Measurements from ENCODE around the gene TMEM19. TPM values are rescaled to one million over a fixed set of nuclear protein-coding genes. Genes with fewer than 3 reads are reported as not detected.

TMEM19 gene
- total RNA-seq (2014; rRNA removed; shearing (Covaris generic); ENCODE audit: low replicate concordance), result 38.4 and 78.5 TPM in 2 replicates

DNA sequence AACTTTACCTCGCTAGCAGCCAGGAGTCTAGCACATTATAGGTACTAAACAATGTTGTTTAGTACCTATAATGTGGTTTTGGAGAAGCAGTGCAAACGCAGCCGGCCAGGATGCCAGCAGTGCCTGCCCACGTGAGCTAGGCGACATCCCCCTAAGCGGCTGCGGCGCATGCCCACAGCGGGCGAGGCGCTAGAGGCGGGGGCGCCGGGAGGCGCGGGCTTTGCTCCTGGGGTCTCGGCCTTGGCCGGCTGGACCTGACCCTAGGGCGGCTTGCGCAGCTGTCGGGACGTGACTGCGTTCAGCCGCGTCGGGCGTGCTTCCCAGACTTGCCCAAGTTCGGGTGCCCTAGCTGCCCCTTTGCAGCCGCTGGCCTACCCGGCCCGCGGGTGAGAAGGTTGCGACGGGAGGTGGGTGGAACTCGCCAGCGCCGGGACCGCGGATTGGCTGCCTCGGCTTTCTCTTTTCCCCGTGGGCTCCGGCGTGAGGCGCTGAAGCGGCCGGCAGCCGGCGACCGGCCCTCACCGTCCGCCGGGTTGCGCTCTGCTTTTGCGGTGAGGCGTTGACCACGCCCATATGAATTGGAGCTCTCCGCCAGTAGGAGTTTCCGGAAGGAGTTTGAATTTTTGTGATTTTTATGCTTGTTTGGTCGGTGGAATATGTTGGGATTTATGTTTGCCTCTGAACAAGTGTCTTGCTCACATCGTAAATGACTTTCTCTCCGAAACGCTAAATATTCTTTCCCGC is at the start of gene TMEM19:
TMEM19 (plus strand) TSS at position 169 of the 744 bp plus-strand sequence. CDS start 599 bp downstream, outside the sequence.
- DNase-seq (ENCODE audit: low read depth), result peak; percentile 97
- in situ Hi-C loops (cut with HindIII; ENCODE audit: low pct_unique_long_range_greater_than_20kb, low sequenced_read_pairs), result no loop called here

DNA sequence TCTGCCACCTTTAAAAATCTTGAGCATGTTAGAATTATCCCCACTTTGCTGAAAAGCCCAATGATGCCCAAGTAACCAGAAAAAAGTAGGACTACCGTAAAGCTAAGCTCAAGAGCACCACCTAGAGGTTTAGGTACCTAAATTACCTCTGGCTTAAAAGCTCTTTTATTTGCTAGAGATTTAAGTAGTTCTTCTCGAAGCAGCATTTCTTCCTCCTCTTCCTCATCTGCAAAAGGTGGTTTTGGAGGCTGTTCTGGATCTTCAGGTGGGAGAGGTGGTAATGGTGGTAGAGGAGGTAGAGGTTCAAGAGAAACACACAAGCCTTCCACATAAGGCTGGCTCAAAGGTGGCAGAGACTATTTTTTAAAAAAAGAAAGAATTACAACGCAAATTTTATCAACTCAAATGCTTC is 49.2 kb upstream of the TMEM19 start:
- DNase-seq (ENCODE audit: low read depth), result peak; percentile 55
- in situ Hi-C loops (cut with HindIII; ENCODE audit: low pct_unique_long_range_greater_than_20kb, low sequenced_read_pairs), result no loop called here

DNA sequence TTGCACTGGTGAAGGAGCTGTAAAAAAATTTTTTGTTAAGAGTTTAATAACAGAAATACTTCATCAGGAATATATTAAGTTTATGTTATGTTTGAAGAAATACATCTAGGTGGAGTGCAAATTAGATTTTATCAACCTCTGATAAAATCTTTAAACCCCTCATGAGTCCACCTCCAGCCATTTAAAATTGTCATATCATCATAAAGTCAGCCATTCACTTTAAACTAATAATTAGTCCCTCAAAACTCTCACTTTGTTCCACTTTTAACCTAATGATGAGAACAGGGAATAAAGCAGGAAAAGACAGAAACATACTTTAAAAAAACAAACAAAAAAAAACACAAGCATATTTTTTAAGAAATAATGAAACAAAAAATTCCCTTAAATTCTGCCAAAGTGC is 47.4 kb upstream of the TMEM19 start:
- no peak for DNase-seq (ENCODE audit: low read depth)
- in situ Hi-C loops (cut with HindIII; ENCODE audit: low pct_unique_long_range_greater_than_20kb, low sequenced_read_pairs), result no loop called here

DNA sequence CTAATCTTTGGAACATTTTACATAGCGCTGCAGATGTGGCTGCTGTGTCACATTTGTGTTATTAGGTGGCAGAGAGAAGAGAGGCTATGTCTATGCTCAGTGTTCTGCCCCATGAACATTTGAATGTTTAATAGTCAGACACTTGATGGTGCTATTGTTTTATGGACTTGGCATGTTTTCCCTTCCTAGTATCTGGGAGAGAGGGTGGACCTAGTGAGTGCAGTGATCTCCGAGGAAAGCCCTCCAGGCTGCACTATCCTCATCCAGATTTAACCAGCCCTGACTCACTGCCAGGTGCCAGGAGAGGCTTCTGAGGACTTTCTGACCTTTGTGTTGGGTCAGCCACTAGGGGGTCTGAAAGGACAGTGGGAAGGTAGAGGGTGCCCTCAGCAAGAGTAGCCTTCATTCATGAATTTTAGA is 46.5 kb upstream of the TMEM19 start:
- DNase-seq (ENCODE audit: low read depth), result peak; percentile 19
- in situ Hi-C loops (cut with HindIII; ENCODE audit: low pct_unique_long_range_greater_than_20kb, low sequenced_read_pairs), result no loop called here

DNA sequence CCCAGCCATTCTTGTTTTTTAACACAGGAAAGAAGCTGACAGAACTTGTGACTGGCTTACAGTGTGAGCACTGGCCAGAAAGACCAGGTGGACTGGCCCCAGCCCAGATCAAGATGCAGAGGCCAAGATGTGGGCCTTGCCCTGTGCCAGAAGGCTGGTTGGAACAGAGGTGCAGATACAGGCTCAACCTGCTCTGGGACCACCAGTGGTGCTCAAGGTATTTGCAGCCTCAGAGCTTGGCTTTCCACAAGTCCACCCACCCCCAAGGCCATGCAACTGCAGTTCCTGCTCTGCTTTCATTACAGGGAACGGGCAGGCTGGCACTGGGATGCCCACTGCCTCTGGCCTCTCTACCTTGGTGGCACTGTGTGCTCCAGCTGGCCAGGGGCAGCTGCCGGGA is 45.6 kb upstream of the TMEM19 start:
- in situ Hi-C loops (cut with HindIII; ENCODE audit: low pct_unique_long_range_greater_than_20kb, low sequenced_read_pairs), result no loop called here
- no peak for DNase-seq (ENCODE audit: low read depth)

DNA sequence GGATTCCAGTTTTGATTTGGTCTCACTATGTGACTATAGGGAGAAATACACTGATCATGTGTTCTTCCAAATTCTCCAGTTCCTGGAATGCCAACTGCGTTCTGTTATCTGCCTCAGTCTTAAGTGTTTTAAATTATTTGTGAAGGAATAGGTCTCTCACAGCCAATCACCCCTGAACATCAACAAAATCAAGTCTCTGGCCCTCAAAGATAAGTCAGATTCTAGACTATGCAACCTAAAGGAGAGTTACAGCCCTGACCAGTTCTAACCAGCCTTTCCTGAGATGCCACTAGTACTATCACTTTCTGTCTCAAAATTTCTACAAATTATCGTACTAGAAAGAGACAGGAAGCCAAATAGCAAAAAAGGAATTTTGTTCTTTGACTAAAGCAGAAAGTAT is 44.5 kb upstream of the TMEM19 start:
- in situ Hi-C loops (cut with HindIII; ENCODE audit: low pct_unique_long_range_greater_than_20kb, low sequenced_read_pairs), result no loop called here
- DNase-seq (ENCODE audit: low read depth), result no peak

DNA sequence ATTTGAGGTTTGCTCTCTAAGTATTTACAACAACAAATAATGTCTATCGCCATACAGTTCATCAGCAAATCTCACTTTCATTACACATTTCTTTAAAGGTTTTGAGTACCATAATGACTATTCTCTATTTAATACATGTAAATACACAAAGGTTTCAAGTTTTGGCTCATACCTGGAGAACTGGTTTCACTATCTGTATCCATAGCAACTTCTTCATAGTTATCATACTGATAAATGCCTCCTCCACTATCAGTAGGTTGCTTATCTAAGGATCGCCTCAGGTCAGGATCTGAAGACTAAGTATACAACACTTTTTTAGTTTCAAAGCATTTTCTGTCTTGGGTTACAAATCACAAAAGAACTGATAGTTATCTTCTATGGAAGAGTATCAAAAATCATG is 43.6 kb upstream of the TMEM19 start:
- in situ Hi-C loops (cut with HindIII; ENCODE audit: low pct_unique_long_range_greater_than_20kb, low sequenced_read_pairs), result no loop called here
- no peak for DNase-seq (ENCODE audit: low read depth)

DNA sequence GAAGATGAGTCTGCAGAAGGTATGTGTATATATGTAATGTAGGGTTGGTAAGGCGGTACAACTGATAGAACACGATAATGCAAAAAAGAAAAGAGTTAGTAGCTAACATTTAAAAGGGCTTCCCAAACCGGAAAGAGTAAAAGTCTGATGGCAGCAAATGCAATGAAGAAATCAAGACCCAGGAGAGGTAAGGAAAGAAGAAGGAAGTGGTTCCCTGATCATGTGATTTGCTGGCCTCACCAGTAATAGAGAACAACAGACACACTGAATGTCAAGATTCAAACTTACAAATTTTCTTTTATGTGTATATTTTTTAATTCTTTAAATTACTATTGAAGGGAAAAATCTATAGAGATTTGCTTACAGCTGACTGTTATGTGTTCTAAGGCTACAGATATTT is 40.6 kb upstream of the TMEM19 start:
- DNase-seq (ENCODE audit: low read depth), result no peak
- in situ Hi-C loops (cut with HindIII; ENCODE audit: low pct_unique_long_range_greater_than_20kb, low sequenced_read_pairs), result no loop called here

DNA sequence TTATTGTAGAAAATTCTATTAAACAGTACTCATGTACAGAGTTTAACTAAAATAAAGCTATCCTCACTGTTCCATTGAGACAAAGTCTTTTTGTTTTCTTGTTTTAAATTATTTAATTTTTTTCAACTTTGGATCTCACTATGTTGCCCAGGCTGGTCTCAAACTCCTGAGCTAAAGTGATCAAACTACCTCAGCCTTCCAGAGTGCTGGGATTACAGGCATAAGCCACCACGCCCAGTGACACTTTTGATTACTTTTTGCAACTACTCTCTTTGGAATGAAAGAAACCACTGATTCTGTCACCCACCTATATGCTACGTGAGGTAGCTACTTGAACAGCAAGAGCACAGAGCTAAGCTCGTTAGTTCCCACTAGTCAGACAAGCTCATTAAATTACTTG is 39.4 kb upstream of the TMEM19 start:
- no peak for DNase-seq (ENCODE audit: low read depth)
- in situ Hi-C loops (cut with HindIII; ENCODE audit: low pct_unique_long_range_greater_than_20kb, low sequenced_read_pairs), result no loop called here

DNA sequence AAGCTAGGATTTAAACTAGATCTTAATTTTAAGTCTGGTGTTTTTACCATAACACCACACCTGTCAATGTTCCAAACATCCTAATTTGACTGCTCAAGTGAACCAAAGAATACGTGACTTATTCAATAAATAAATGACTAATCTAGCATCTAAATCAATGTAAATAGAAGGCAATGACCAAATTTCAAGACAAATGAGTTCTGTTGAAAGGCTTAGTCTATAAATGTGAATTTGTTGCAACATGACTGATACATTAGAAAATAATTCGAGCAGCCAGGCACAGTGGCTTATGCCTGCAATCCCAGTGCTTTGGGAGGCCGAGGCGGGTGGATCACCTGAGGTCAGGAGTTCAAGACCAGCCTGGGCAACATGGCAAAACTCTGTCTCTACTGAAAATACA is 37.3 kb upstream of the TMEM19 start:
- DNase-seq (ENCODE audit: low read depth), result no peak
- in situ Hi-C loops (cut with HindIII; ENCODE audit: low pct_unique_long_range_greater_than_20kb, low sequenced_read_pairs), result no loop called here

DNA sequence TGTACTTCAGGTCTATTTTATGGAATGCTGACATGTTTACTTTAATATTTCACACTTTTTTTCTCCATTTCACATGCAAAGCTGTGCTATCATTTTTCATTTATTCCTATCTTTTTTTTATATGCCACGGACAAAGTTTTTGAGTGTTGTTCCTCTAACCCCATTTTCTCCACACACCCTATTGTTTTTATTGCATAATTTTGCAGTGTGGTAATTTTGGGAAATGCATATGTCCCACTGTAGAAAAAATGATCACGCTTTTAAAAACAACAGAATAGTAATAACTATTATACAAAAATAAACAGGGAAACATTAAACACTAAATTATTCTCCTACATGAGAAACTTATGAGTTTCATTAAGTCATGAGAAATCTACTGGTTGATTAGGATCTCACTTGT is 36.5 kb upstream of the TMEM19 start:
- DNase-seq (ENCODE audit: low read depth), result no peak
- in situ Hi-C loops (cut with HindIII; ENCODE audit: low pct_unique_long_range_greater_than_20kb, low sequenced_read_pairs), result no loop called here

DNA sequence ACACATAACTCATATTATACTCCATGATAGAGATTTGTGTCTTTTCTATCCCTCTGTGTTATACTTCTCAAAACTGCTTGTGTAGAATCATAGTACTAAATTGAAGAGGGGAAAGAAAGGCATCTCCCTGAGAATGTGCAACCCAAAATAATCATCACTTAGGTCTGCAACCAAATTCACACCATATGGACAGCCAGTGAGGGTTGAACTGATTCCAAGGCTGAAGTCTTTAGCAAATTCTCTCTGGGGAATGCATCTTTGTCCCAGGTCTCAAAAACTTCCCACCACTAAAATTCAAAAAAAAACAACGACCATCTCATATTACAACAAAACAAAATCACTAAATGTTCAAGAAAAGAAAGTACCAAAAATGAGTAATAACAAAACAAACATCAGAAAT is 33.2 kb upstream of the TMEM19 start:
- in situ Hi-C loops (cut with HindIII; ENCODE audit: low pct_unique_long_range_greater_than_20kb, low sequenced_read_pairs), result no loop called here

DNA sequence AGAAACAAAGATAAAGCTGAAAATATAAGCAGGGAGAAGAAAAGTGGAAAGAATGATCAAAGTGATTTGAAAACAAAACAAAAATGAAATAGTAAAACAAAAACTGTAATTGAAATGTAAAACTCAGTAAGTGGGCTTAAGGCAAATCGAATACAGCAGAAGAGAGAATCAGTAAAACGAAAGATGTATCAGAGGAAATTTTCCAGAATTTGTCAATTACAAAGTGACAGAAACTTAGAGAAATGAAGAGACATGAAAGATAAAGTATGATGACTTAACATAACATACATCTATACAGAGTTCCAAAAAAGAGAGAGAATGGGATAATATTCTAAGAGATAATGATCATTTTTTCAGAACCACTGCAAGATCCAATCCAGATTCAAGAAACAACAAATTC is 32.7 kb upstream of the TMEM19 start:
- in situ Hi-C loops (cut with HindIII; ENCODE audit: low pct_unique_long_range_greater_than_20kb, low sequenced_read_pairs), result no loop called here
- no peak for DNase-seq (ENCODE audit: low read depth)

More for the DNA sequence above, 33.2 kb upstream of the TMEM19 start:
- DNase-seq (ENCODE audit: low read depth), result no peak

DNA sequence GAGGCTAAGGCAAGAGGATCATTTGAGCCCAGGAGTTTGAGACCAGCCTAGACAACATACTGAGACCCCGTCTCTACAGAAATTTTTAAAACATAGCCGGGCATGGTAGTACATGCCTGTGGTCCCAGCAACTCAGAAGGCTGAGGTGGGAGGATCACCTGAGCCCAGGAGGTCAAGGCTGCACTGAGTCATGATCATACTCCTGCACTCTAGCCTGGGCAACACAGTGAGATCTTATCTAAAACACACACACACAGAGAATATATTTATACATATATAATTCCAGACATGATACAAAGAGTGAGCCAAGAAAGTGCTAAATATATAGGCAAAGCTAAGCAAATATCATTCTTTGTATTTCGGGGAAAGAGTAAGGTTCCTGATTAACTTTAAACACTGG is 31.7 kb upstream of the TMEM19 start:
- in situ Hi-C loops (cut with HindIII; ENCODE audit: low pct_unique_long_range_greater_than_20kb, low sequenced_read_pairs), result no loop called here
- no peak for DNase-seq (ENCODE audit: low read depth)

DNA sequence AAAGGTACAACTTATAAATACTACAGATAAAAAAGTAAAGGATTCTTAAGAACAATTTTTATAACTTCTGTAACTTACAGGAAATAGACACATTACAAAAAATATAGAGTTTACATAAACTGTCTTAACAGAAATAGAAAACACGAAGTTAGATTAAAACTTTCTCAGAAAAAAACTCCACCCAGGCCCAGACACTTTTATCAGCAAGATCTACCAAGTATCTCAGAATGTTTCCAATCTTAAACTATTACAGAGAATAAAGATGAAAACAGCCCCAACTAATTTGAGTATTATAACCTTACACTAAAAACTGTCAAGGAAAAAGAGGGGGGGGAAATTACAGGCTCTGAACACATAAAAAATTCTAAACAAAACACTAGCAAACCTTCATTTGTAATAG is 30.4 kb upstream of the TMEM19 start:
- no peak for DNase-seq (ENCODE audit: low read depth)
- in situ Hi-C loops (cut with HindIII; ENCODE audit: low pct_unique_long_range_greater_than_20kb, low sequenced_read_pairs), result no loop called here

DNA sequence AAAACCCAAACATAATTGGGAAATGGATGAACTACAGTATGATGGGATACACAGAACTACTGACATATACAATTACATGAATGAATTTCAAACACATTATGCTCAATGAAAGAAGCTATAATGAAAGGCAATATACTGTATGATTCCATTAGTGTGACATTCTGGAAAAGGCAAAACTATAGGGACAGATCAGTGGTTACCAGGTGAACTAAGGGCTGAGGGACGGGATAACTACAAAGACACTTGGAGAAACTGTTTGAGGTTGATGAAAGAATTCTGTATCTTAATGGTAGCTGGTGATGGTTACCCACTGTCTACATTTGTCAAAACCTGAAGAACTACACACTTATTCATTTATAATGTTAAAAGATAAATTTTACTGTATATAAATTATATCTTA is 30.0 kb upstream of the TMEM19 start:
- in situ Hi-C loops (cut with HindIII; ENCODE audit: low pct_unique_long_range_greater_than_20kb, low sequenced_read_pairs), result no loop called here
- DNase-seq (ENCODE audit: low read depth), result no peak

DNA sequence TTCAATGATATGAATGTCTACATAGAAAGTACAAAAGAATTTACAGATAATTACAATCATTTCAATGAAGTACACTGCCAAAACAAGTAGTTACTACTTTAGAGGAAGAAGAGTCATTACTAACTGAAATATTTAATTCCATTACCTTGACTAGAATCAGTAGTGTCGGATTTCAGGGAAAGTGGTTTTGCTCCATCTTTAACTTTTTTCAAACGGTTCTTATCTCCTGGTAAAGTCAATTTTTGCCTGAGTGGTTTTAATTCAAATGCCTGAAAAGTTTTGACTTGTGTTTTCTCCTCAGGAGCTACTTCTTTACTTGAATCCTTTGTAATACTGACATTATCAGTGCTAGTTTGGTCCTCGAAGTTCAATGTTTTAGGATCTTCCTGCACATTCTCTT is 29.1 kb upstream of the TMEM19 start:
- in situ Hi-C loops (cut with HindIII; ENCODE audit: low pct_unique_long_range_greater_than_20kb, low sequenced_read_pairs), result no loop called here
- DNase-seq (ENCODE audit: low read depth), result no peak

DNA sequence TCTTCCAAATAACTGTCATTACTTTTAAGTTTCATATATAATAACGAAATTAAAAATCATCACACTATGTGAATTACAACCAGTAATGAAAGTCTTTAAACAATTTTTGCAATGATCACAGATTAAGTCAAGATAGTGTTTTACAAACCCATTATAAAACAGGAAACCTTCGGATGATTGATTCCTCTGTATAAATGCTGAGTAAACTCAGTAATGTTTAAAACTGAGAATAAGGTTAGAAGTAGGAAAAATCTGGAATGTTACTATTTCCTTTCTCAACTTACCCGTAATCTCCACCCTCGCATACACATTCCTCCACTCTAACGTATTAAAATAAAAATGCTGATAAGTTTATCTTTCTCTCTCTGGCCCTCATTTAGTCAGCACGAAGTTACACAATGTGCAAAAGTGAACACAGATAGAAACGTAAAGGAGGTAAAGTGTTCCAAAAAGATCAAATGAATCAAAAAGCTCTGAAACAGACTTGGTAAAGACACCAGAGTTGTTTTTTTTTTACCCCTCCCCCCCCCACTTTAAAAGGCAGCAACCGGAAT is 23.8 kb upstream of the TMEM19 start:
- in situ Hi-C loops (cut with HindIII; ENCODE audit: low pct_unique_long_range_greater_than_20kb, low sequenced_read_pairs), result loop anchor here (5.0 kb wide), 1 partner anchor 85 kb away; no protein-coding TSS in a partner anchor
- DNase-seq (ENCODE audit: low read depth), result no peak

DNA sequence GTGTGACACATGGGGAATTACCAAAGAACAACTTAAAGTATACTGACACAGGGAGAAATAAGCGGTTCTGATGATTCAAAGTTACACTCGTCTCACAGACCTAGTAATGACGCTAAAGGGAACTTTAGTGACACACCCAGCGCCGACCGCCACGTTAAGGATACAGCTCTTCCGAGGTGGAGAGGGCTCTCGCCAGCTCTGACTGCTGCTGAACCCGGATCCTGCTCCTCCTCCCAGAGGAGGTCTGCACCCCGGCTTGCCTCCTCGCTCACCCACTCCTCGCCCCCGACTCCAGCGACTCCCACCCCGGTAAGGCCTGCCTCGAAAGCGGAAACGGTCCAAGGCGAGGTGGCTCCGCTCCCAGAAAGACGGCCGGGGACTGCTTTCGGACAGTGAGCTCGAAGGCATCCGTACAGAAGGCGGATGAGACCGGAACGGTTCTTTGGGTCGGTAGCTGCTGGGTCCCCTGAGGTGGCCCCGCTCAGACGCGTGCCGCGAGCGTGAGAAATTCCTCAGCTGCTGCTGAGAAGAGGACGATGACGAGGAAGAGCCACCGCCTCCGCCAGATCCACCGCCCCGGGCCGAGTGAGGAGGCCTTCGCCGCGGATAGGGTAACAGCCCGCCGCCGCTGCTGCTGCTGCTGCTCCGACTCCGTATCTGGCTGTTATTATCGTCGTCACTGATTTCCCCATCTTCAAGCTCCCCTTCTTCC is 22.9 kb upstream of the TMEM19 start:
- DNase-seq (ENCODE audit: low read depth), result peak; percentile 65
- in situ Hi-C loops (cut with HindIII; ENCODE audit: low pct_unique_long_range_greater_than_20kb, low sequenced_read_pairs), result loop anchor here (5.0 kb wide), 1 partner anchor 84 kb away; no protein-coding TSS in a partner anchor

All from Caki2 (cell line).